HEK293T (cell line): ENCODE results near the gene DSCAM.

Source experiments
- ARNT ChIP-seq: fragments of 450-650 bp; IDR thresholded peaks from 2 replicates; pipeline ENCODE4 v1.6.1; 2017; ENCODE audit warnings: mild to moderate bottlenecking
- BHLHE40 ChIP-seq: fragments of 450-650 bp; IDR thresholded peaks from 2 replicates; pipeline ENCODE4 v1.6.1; 2016; ENCODE audit warnings: mild to moderate bottlenecking, moderate library complexity, borderline replicate concordance
- FOXK2 ChIP-seq: fragments of 450-650 bp; IDR thresholded peaks from 2 replicates; pipeline ENCODE4 v1.6.1; 2016; ENCODE audit warnings: mild to moderate bottlenecking
- FOXM1 ChIP-seq: fragments of 450-650 bp; IDR thresholded peaks from 2 replicates; pipeline ENCODE4 v1.6.1; 2017; ENCODE audit warnings: mild to moderate bottlenecking, borderline replicate concordance
- L3MBTL2 ChIP-seq: fragments of 450-650 bp; conservative IDR thresholded peaks from 2 replicates; pipeline ENCODE4 v1.6.1; 2016; ENCODE audit warnings: mild to moderate bottlenecking
- LEF1 ChIP-seq: fragments of 450-650 bp; IDR thresholded peaks from 2 replicates; pipeline ENCODE4 v1.6.1; 2017; ENCODE audit warnings: mild to moderate bottlenecking, borderline replicate concordance
- SP1 ChIP-seq: fragments of 450-650 bp; IDR thresholded peaks from 2 replicates; pipeline ENCODE4 v1.6.1; 2017
- TARDBP ChIP-seq: fragments of 450-650 bp; IDR thresholded peaks from 2 replicates; pipeline ENCODE4 v1.6.1; 2016

- TF ChIP-seq SP1 (no peak), BHLHE40 (no peak), L3MBTL2 (no peak), TARDBP (no peak), FOXM1 (no peak), ARNT (no peak), LEF1 (no peak), FOXK2 (no peak)
Measured at GRCh38 chr21:40272037-40272436, 574.9 kb downstream of the DSCAM start.
